Astrocyte of the cerebellum (primary cell): ENCODE data around the gene PPY.

Experiments used
- DNase-seq: peaks from one replicate; pipeline ENCODE4 v3.0.0-alpha.2; 2011; ENCODE audit warnings: low read depth
- H3K4me3 ChIP-seq: 2 replicates; pipeline ENCODE4 v1.5.1; 2011; ENCODE audit warnings: mild to moderate bottlenecking, low read depth, low read length, moderate library complexity
- in situ Hi-C: cut with HindIII; loops from 2 replicates; pipeline ENCODE4 v1.10.0; 2017; ENCODE audit warnings: low sequenced_read_pairs
- TF ChIP-seq, protein P1 (sequence below): IDR thresholded peaks from 2 replicates; pipeline ENCODE4 v1.5.1; 2012; ENCODE audit warnings: low read length, low read depth, moderate library complexity, mild to moderate bottlenecking; ENCODE audit errors: missing control alignments

PPY gene

DNA sequence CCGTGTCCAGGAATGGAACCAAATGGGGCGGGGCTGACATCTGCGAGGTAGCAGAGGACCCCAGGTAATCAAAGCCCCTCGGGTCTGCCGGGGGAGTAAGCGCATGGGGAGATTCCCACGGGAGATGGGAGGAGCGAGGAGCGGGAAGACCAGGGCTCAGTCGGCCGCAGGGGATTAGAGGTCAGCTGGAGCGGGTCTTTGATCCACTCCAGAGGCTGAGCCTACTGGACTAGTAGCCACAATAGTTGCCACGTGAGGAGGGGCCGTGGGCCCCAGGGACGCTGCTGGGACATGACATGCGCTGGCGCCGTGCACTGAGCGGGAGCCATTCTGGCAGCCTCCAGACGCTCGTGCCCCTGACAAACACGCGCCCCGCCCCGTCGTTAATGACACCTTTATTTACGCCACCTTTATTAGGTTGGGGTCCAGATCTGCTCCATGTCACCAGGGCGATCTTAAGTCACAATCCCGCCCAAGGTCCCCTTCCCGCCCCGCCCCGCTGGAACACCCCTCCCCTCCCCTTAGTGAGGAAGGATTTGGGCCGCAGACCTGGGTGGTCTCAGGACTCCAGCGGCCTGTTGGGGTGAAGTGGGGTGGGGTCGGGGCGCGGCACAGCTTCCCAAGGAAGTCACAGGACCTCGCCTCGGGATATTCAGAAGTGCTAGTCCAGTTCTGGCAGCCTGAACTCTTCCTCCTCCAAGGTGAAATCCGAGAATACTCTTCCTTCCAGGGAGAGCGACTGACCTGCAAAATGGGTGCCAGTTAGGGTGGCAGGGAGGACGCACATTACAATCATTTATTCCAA lies 15.0 kb downstream of the PPY start:
- DNase-seq: no peak
- H3K4me3 ChIP-seq: peak overlapping the region; percentile 3
- in situ Hi-C loops: loop anchor here (5.0 kb wide), 1 partner anchor 85 kb away; the partner anchor contains the start of gene TMEM101
- TF ChIP-seq, protein P1, sequence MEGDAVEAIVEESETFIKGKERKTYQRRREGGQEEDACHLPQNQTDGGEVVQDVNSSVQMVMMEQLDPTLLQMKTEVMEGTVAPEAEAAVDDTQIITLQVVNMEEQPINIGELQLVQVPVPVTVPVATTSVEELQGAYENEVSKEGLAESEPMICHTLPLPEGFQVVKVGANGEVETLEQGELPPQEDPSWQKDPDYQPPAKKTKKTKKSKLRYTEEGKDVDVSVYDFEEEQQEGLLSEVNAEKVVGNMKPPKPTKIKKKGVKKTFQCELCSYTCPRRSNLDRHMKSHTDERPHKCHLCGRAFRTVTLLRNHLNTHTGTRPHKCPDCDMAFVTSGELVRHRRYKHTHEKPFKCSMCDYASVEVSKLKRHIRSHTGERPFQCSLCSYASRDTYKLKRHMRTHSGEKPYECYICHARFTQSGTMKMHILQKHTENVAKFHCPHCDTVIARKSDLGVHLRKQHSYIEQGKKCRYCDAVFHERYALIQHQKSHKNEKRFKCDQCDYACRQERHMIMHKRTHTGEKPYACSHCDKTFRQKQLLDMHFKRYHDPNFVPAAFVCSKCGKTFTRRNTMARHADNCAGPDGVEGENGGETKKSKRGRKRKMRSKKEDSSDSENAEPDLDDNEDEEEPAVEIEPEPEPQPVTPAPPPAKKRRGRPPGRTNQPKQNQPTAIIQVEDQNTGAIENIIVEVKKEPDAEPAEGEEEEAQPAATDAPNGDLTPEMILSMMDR: no peak

DNA sequence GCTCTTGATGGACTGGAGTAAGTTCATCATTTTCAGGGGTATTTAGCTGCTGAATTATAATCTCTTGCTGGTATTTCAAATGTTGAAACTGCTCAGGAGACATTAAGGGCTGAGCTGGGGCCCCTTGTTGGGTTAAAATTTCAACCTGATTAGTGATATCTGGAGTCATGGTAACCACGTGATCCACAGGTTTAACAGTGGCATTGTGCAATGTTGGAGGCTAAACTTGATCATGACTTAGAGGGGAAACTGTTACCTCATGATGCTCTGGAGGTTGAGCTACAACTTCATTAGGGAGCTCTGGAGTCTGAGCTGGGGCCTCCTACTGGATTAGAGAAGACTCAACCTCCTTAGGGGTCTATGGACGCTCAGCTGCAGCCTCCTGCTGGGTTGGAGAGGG lies 17.7 kb downstream of the PPY start:
- in situ Hi-C loops: no loop called here
- H3K4me3 ChIP-seq: no peak overlapping the region
- DNase-seq: no peak
- TF ChIP-seq, protein P1: no peak

DNA sequence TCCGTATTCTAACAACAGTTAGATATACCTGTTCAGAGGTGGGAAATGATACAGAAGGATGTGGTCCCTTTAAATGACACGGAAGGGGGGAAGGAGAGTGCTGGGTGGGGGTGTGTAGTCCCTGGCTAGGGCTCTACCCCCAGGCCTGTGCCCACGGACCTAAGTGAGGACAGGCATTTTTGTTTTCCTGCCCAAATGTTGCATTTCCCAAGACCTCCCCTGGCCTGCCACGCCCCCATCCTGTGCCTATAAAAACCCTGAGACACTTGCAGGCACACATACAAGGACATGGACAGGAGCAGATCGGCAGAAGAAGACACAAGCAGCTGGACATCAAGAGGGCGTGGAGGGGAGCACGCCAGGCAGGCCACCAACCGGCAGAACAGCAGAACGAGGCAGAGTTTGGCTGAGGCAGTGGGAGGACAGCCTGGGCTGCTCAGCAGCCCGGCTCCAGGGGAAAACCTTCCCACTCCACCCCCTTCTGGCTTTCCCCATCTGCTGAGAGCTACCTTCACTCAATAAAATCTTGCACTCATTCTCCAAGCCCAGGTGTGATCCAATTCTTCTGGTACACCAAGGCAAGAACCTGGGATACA lies 21.7 kb downstream of the PPY start:
- TF ChIP-seq, protein P1: no peak
- no peak for DNase-seq
- H3K4me3 ChIP-seq: no peak overlapping the region
- in situ Hi-C loops: no loop called here

DNA sequence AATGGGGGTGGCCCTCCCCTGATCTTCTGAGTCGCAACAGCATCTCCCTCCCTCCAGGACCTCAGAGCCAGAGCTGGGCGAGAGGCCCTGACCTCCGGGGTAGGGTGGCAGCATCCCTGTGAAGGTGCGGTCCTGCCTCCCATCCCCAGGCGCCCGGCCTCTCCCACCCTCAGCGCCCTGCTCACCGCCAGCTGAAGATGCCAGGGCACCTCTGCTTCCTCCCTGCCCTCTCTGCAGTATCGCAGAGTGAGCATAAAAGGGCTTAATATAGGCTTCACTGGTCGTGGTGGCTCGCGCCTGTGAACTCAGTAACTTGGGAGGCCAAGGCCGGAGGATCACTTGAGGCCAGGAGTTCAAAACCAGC lies 24.3 kb downstream of the PPY start:
- H3K4me3 ChIP-seq: no peak overlapping the region
- no peak for DNase-seq
- TF ChIP-seq, protein P1: no peak
- in situ Hi-C loops: no loop called here

DNA sequence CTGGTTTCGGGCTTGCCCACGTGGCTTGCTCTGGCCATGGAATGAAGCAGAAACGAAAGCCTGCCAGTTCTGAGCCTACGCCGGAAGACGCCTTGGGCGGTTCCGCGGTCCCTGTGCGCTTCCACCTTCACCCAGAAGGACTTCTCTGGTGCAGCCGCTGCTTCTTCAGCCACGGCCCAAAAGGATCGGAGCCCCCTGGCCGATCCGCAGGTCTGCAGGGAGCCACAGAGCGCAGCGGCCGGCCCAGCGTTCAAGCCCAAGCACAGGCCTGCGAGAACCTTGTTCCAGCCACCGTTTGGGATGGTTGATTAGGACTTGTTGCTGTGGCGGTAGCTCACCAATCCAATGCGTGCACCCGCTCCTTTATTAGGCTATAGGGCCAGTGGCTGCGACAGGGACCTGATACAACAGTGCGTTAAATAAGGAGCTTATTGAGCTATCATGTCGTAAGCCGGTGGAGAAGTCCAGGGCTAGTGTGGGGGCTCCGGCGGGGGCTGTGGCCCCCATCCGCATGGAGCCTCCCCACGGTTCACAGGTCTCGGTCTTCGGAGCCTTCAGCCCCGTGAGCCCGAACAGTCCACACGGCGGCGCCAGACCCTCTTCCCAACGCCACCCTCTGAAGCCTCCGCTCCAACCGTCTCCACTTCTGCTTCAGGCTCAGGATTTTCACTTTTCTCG lies 24.8 kb downstream of the PPY start:
- in situ Hi-C loops: no loop called here
- no peak for DNase-seq
- TF ChIP-seq, protein P1: peak; percentile 66
- no peak overlapping the region for H3K4me3 ChIP-seq

DNA sequence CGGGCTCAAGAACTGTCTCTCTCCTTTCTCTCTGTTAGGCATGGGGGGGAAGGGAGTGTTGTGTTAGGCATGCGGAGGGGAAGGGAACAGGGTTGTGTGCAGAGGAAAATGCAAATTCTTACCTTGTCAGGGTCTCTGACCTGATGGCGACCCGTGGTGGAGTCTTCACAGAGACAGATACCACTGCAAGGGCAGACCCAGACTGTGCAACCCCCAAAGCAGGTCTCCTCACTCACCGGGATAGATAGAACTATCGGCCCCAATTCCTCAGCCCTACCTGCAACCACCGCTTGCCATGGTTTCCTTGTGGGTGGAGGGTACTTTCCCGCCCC lies 25.3 kb downstream of the PPY start:
- no peak for DNase-seq
- in situ Hi-C loops: no loop called here
- TF ChIP-seq, protein P1: no peak
- no peak overlapping the region for H3K4me3 ChIP-seq
